ENCODE measurements around the gene PTPRG.

PTPRG gene

GRCh38 chr3:61828184-61828874 is 267.0 kb downstream of the PTPRG start:
- no peak for DNase-seq (ENCODE audit: low read depth in 2 of 2)

GRCh38 chr3:61828880-61829721 is 267.7 kb downstream of the PTPRG start:
- no peak for DNase-seq (ENCODE audit: low read depth in 2 of 2)

- DNase-seq (ENCODE audit: low read depth in 2 of 2), result no peak
Observed at GRCh38 chr3:61829722-61830350, 268.5 kb downstream of the PTPRG start.

GRCh38 chr3:61831973-61832372 is 270.6 kb downstream of the PTPRG start:
- no peak for DNase-seq (ENCODE audit: low read depth in 2 of 2)

GRCh38 chr3:61832375-61833229 is 271.2 kb downstream of the PTPRG start:
- no peak for DNase-seq (ENCODE audit: low read depth in 2 of 2)

- no peak for DNase-seq (ENCODE audit: low read depth in 2 of 2)
Observed at GRCh38 chr3:61839256-61839655, 277.9 kb downstream of the PTPRG start.

- no peak for DNase-seq (ENCODE audit: low read depth in 2 of 2)
Observed at GRCh38 chr3:61841111-61841845, 279.9 kb downstream of the PTPRG start.

- DNase-seq (ENCODE audit: low read depth in 2 of 2), result no peak
Observed at GRCh38 chr3:61841988-61842387, 280.6 kb downstream of the PTPRG start.

- DNase-seq (ENCODE audit: low read depth in 2 of 2), result no peak
Observed at GRCh38 chr3:61844346-61844745, 283.0 kb downstream of the PTPRG start.

GRCh38 chr3:61846488-61846887 is 285.1 kb downstream of the PTPRG start:
- no peak for DNase-seq (ENCODE audit: low read depth in 2 of 2)

- DNase-seq (ENCODE audit: low read depth in 2 of 2), result no peak
Observed at GRCh38 chr3:61847784-61848462, 286.6 kb downstream of the PTPRG start.

GRCh38 chr3:61848885-61849284 is 287.5 kb downstream of the PTPRG start:
- DNase-seq (ENCODE audit: low read depth in 2 of 2), result no peak

GRCh38 chr3:61853912-61854311 is 292.5 kb downstream of the PTPRG start:
- no peak for DNase-seq (ENCODE audit: low read depth in 2 of 2)

- DNase-seq (ENCODE audit: low read depth in 2 of 2), result no peak
Observed at GRCh38 chr3:61855211-61855610, 293.8 kb downstream of the PTPRG start.

- no peak for DNase-seq (ENCODE audit: low read depth in 2 of 2)
Observed at GRCh38 chr3:61857297-61857696, 295.9 kb downstream of the PTPRG start.

GRCh38 chr3:61858054-61858453 is 296.7 kb downstream of the PTPRG start:
- no peak for DNase-seq (ENCODE audit: low read depth in 2 of 2)

GRCh38 chr3:61861410-61861809 is 300.0 kb downstream of the PTPRG start:
- no peak for DNase-seq (ENCODE audit: low read depth in 2 of 2)

GRCh38 chr3:61862614-61863289 is 301.4 kb downstream of the PTPRG start:
- DNase-seq (ENCODE audit: low read depth in 2 of 2), result no peak

- DNase-seq (ENCODE audit: low read depth in 2 of 2), result no peak
Observed at GRCh38 chr3:61863579-61863978, 302.2 kb downstream of the PTPRG start.

- no peak for DNase-seq (ENCODE audit: low read depth in 2 of 2)
Observed at GRCh38 chr3:61864886-61865285, 303.5 kb downstream of the PTPRG start.

All from activated CD4-positive, alpha-beta T cell treated with anti-CD3 and anti-CD28 coated beads for 24 hours (primary cell).